Osteocyte (in vitro differentiated cells): Measurements from ENCODE around the gene AKT1. TPM values are rescaled to one million over a fixed set of nuclear protein-coding genes. Genes with fewer than 3 reads are reported as not detected.

Experiments used
- DNase-seq: peaks from one replicate; pipeline ENCODE4 v3.0.0; 2021; ENCODE audit warnings: mixed read lengths; ENCODE audit not compliant: unreplicated experiment; ENCODE audit errors: extremely low spot score
- H3K27ac Mint-ChIP-seq: one replicate; pipeline ENCODE4 v1.8.0; 2021; ENCODE audit warnings: mild to moderate bottlenecking, mixed read lengths; ENCODE audit not compliant: unreplicated experiment
- H3K27me3 Mint-ChIP-seq: one replicate; pipeline ENCODE4 v1.8.0; 2021; ENCODE audit warnings: mixed read lengths; ENCODE audit not compliant: unreplicated experiment
- H3K36me3 Mint-ChIP-seq: one replicate; pipeline ENCODE4 v1.8.0; 2021; ENCODE audit warnings: mixed read lengths; ENCODE audit not compliant: unreplicated experiment
- H3K4me1 Mint-ChIP-seq: one replicate; pipeline ENCODE4 v1.8.0; 2021; ENCODE audit warnings: mixed read lengths; ENCODE audit not compliant: unreplicated experiment
- H3K4me3 Mint-ChIP-seq: one replicate; pipeline ENCODE4 v1.8.0; 2021; ENCODE audit warnings: mild to moderate bottlenecking, moderate library complexity, mixed read lengths; ENCODE audit not compliant: unreplicated experiment
- H3K9me3 Mint-ChIP-seq: one replicate; pipeline ENCODE4 v1.8.0; 2021; ENCODE audit warnings: mixed read lengths; ENCODE audit not compliant: unreplicated experiment
- CTCF ChIP-seq: fragments of 200-600 bp; sonication (generic); IDR thresholded peaks from 2 replicates; pipeline ENCODE4 v1.5.0; 2021; ENCODE audit warnings: antibody characterized with exemption, mild to moderate bottlenecking, moderate library complexity
- total RNA-seq: library from RNA; stranded (reverse); gene quantifications from 2 replicates; pipeline ENCODE4 v1.2.1, GENCODE V29; 2021

The AKT1 gene
- total RNA-seq, 1 donor from 2014 or later, result 157 TPM

- TF ChIP-seq CTCF, result no peak
- DNase-seq, result no peak
- H3K9me3 Mint-ChIP-seq, result peaks cover 4% of the 10 kb centered on the region
- H3K36me3 Mint-ChIP-seq, result no peaks in the 10 kb centered on the region
- H3K4me1 Mint-ChIP-seq, result peaks cover 18% of the 10 kb centered on the region
- H3K27ac Mint-ChIP-seq, result no peak overlapping the region
- no peaks in the 10 kb centered on the region for H3K27me3 Mint-ChIP-seq
- H3K4me3 Mint-ChIP-seq, result peak overlapping the region; percentile 68
These were observed 31.3 kb upstream of the AKT1 start for GRCh38 chr14:104826861-104827176.

DNA sequence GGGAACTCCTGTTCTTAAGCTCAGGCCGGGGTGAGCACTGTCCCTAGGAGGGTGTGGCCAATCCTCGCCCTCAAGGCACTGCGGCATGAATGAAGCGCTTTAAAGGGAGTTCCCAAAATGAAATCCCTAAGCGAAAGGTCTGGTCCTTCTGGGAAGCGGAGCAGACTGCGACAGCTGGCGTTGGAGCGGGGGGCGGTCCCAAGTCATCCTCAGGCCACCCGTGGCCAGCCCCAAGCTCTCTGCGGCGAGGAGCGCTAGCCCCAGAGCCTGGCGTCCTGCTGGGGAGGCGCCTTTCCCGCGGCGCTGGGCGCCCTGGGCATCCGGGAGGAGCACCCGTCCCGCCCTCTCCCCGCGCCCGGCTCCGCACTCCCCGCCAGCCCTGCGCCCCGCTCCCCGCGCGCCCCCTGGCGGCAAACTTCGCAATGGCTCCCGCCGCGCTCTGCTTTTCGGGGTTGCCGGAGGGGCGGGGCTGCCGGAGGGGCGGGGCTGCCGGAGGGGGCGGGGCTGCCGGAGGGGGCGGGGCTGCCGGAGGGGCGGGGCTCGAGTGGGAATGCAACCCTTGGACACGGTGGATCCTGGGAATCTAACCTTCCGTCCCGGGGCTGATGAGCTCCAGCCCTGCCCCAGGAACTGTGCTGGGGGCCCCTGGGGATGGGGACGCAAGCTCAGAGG is 30.8 kb upstream of the AKT1 start:
- peak; percentile 98 for DNase-seq
- Mint-ChIP-seq H3K4me1 (peaks cover 19% of the 10 kb centered on the region), H3K4me3 (peak overlapping the region; percentile 79), H3K27ac (no peak overlapping the region), H3K9me3 (peaks cover 4% of the 10 kb centered on the region), H3K27me3 (no peaks in the 10 kb centered on the region), H3K36me3 (no peaks in the 10 kb centered on the region)
- peak; percentile 85 for TF ChIP-seq CTCF

GRCh38 chr14:104824353-104824997 is 28.9 kb upstream of the AKT1 start:
- peak overlapping the region; percentile 11 for H3K4me3 Mint-ChIP-seq
- H3K27ac Mint-ChIP-seq, result no peak overlapping the region
- H3K4me1 Mint-ChIP-seq, result peaks cover 19% of the 10 kb centered on the region
- peaks cover 4% of the 10 kb centered on the region for H3K9me3 Mint-ChIP-seq
- no peak for TF ChIP-seq CTCF
- no peaks in the 10 kb centered on the region for H3K36me3 Mint-ChIP-seq
- H3K27me3 Mint-ChIP-seq, result no peaks in the 10 kb centered on the region
- no peak for DNase-seq

DNA sequence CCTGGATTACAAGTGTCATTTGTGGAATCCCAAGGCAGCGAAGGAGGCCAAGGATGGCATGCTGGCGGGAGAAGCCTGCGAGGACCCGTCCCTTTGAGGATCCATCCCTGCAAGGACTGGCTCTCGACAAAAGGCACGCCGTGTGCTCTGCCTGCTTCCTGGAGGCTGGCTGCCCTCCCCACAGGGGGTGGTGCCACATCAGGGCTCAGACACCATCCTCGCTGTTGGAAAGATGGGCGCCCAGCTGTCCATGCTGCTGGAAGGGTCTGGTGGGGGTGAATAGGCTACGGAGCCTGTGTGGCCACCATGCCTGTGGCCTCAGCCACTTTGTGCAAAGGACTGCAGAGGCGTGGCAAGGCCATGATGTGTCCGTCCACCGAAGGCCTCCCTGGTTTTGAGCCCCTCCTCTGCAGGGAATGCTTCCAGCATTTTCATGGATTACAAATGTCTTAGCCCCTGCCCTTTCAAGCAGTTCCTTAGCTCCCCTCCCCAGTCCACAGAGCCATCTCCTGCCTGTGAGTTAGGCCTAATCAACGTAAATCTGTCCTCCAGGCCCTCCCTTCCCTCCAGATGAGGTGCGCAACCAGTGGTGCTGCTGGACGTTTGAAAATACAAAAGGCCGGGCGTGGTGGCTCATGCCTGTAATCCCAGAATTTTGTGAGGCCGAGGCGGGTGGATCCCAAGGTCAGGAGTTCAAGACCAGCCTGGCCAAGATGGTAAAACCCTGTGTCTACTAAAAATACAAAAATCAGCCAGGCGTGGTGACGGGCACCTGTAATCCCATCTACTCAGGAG is 27.5 kb upstream of the AKT1 start:
- H3K27ac Mint-ChIP-seq, result no peak overlapping the region
- peaks cover 19% of the 10 kb centered on the region for H3K4me1 Mint-ChIP-seq
- H3K27me3 Mint-ChIP-seq, result no peaks in the 10 kb centered on the region
- peaks cover 4% of the 10 kb centered on the region for H3K9me3 Mint-ChIP-seq
- no peak for DNase-seq
- H3K4me3 Mint-ChIP-seq, result no peak overlapping the region
- TF ChIP-seq CTCF, result no peak
- no peaks in the 10 kb centered on the region for H3K36me3 Mint-ChIP-seq
